ENCODE measurements around the gene SGSH. TPM values are rescaled to one million over a fixed set of nuclear protein-coding genes. Genes with fewer than 3 reads are reported as not detected.

The SGSH gene
- polyA plus RNA-seq, 1 donor (not counting 4 experiments of a cell fraction or from before 2014, with no cell fraction given), result 9.6 TPM

- Histone ChIP-seq H3K9me1 (ENCODE audit: control insufficient read depth, extremely low read depth, insufficient read depth, low read length) (no peaks in the 10 kb centered on the region), H3K4me3 (ENCODE audit: control insufficient read depth in 2 of 3, extremely low read depth in 1 of 3, insufficient read depth in 2 of 3, low read depth in 1 of 3, low read length in 3 of 3) (no peak overlapping the region), H3K4me2 (ENCODE audit: control insufficient read depth, extremely low read depth, insufficient read depth, low read depth, low read length) (no peak overlapping the region), H4K20me1 (ENCODE audit: control insufficient read depth, extremely low read depth, insufficient read depth, low read length) (peaks cover under 1% of the 10 kb centered on the region), H3K27ac (ENCODE audit: control insufficient read depth, insufficient read depth, low read length) (no peak overlapping the region), H3K79me2 (ENCODE audit: control insufficient read depth, insufficient read depth, low read length) (peaks cover 14% of the 10 kb centered on the region), H2AFZ (ENCODE audit: control insufficient read depth, low read length) (no peak overlapping the region), H3K27me3 (ENCODE audit: control insufficient read depth, extremely low read depth, insufficient read depth, low read length) (no peaks in the 10 kb centered on the region), H3K4me1 (ENCODE audit: control insufficient read depth, extremely low read depth, insufficient read depth, low read length) (peaks cover 17% of the 10 kb centered on the region), H3K36me3 (ENCODE audit: control insufficient read depth in 2 of 2, extremely low read depth in 1 of 2, insufficient read depth in 2 of 2, low read length in 2 of 2) (peaks cover 12 to 21% of the 10 kb centered on the region in 2 experiments), H3K9me3 (ENCODE audit: control insufficient read depth, low read depth, low read length) (no peaks in the 10 kb centered on the region), H3K9ac (ENCODE audit: control insufficient read depth, extremely low read depth, insufficient read depth, low read length) (no peak overlapping the region)
- DNase-seq (ENCODE audit: low read depth, low spot score) (no peak), FAIRE-seq (no peak)
- TF ChIP-seq CTCF (optimal IDR thresholded peaks at IDR 0.05 in 1 of 3, IDR thresholded peaks at IDR 0.05 in 1 of 3, conservative IDR thresholded peaks at IDR 0.05 in 1 of 3; ENCODE audit: extremely low read depth in 1 of 3, insufficient read depth in 2 of 3, low read length in 3 of 3) (no peak), EZH2 (IDR thresholded peaks at IDR 0.05; ENCODE audit: low read length) (no peak)
- dilution Hi-C loops (cut with MboI; ENCODE audit: extremely low pct_ligation_motif_present, low sequenced_read_pairs), result no loop called here
Observed at GRCh38 chr17:80265205-80266068, 45.3 kb upstream of the SGSH start.

GRCh38 chr17:80264205-80265075 lies 44.3 kb upstream of the SGSH start:
- Histone ChIP-seq H3K4me1 (ENCODE audit: control insufficient read depth, extremely low read depth, insufficient read depth, low read length) (peaks cover 20% of the 10 kb centered on the region), H3K27me3 (ENCODE audit: control insufficient read depth, extremely low read depth, insufficient read depth, low read length) (no peaks in the 10 kb centered on the region), H3K27ac (ENCODE audit: control insufficient read depth, insufficient read depth, low read length) (no peak overlapping the region), H3K4me2 (ENCODE audit: control insufficient read depth, extremely low read depth, insufficient read depth, low read depth, low read length) (no peak overlapping the region), H3K4me3 (ENCODE audit: control insufficient read depth in 2 of 3, extremely low read depth in 1 of 3, insufficient read depth in 2 of 3, low read depth in 1 of 3, low read length in 3 of 3) (no peak overlapping the region), H2AFZ (ENCODE audit: control insufficient read depth, low read length) (no peak overlapping the region), H3K79me2 (ENCODE audit: control insufficient read depth, insufficient read depth, low read length) (peaks cover 14% of the 10 kb centered on the region), H3K9me3 (ENCODE audit: control insufficient read depth, low read depth, low read length) (no peaks in the 10 kb centered on the region), H3K36me3 (ENCODE audit: control insufficient read depth in 2 of 2, extremely low read depth in 1 of 2, insufficient read depth in 2 of 2, low read length in 2 of 2) (peaks cover 12 to 21% of the 10 kb centered on the region in 2 experiments), H3K9ac (ENCODE audit: control insufficient read depth, extremely low read depth, insufficient read depth, low read length) (no peak overlapping the region), H4K20me1 (ENCODE audit: control insufficient read depth, extremely low read depth, insufficient read depth, low read length) (no peaks in the 10 kb centered on the region), H3K9me1 (ENCODE audit: control insufficient read depth, extremely low read depth, insufficient read depth, low read length) (no peaks in the 10 kb centered on the region)
- dilution Hi-C loops (cut with MboI; ENCODE audit: extremely low pct_ligation_motif_present, low sequenced_read_pairs), result no loop called here
- DNase-seq (ENCODE audit: low read depth, low spot score) (no peak), FAIRE-seq (no peak)
- TF ChIP-seq EZH2 (IDR thresholded peaks at IDR 0.05; ENCODE audit: low read length), result no peak
- no peak for TF ChIP-seq CTCF (optimal IDR thresholded peaks at IDR 0.05 in 1 of 3, IDR thresholded peaks at IDR 0.05 in 1 of 3, conservative IDR thresholded peaks at IDR 0.05 in 1 of 3; ENCODE audit: extremely low read depth in 1 of 3, insufficient read depth in 2 of 3, low read length in 3 of 3)
